Measurements from ENCODE around the gene IGF2BP3. TPM values are rescaled to one million over a fixed set of nuclear protein-coding genes. Genes with fewer than 3 reads are reported as not detected.

Gene IGF2BP3
- polyA plus RNA-seq, 1 donor (not counting 4 experiments of a cell fraction or from before 2014, with no cell fraction given), result 22.3 TPM

DNA sequence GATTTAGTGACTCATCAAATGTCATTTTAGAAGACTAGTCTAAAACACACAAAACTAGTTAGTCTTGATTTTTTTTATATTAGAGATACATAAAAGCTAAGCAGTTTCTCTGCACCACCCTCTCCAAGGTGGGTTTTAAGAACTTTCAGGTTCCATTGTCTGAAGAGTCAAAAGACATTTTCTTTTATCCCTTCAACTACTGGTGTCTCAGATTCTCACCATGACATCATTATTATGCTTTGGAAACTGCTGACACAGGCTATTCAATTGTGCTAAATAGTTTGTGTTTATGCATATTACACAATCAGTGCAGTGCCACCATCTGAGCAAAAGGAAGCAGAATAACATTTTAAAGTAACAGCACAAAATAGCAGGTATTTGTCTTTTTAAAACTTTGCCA lies 52.2 kb downstream of the IGF2BP3 start:
- Histone ChIP-seq H3K9ac (ENCODE audit: control insufficient read depth, extremely low read depth, insufficient read depth, low read length) (no peak overlapping the region), H3K9me3 (ENCODE audit: control insufficient read depth, low read depth, low read length) (no peaks in the 10 kb centered on the region), H3K36me3 (ENCODE audit: control insufficient read depth in 2 of 2, extremely low read depth in 1 of 2, insufficient read depth in 2 of 2, low read length in 2 of 2) (peaks cover 0 to 2% of the 10 kb centered on the region in 2 experiments), H3K4me3 (ENCODE audit: control insufficient read depth in 2 of 3, extremely low read depth in 1 of 3, insufficient read depth in 2 of 3, low read depth in 1 of 3, low read length in 3 of 3) (no peak overlapping the region), H3K4me1 (ENCODE audit: control insufficient read depth, extremely low read depth, insufficient read depth, low read length) (peaks cover 9% of the 10 kb centered on the region), H3K27me3 (ENCODE audit: control insufficient read depth, extremely low read depth, insufficient read depth, low read length) (no peaks in the 10 kb centered on the region), H2AFZ (ENCODE audit: control insufficient read depth, low read length) (no peak overlapping the region), H4K20me1 (ENCODE audit: control insufficient read depth, extremely low read depth, insufficient read depth, low read length) (no peaks in the 10 kb centered on the region), H3K9me1 (ENCODE audit: control insufficient read depth, extremely low read depth, insufficient read depth, low read length) (no peaks in the 10 kb centered on the region), H3K79me2 (ENCODE audit: control insufficient read depth, insufficient read depth, low read length) (no peaks in the 10 kb centered on the region), H3K27ac (ENCODE audit: control insufficient read depth, insufficient read depth, low read length) (no peak overlapping the region), H3K4me2 (ENCODE audit: control insufficient read depth, extremely low read depth, insufficient read depth, low read depth, low read length) (no peak overlapping the region)
- dilution Hi-C loops (cut with MboI; ENCODE audit: extremely low pct_ligation_motif_present, low sequenced_read_pairs), result no loop called here
- FAIRE-seq, result no peak
- DNase-seq (ENCODE audit: low read depth, low spot score), result no peak
- TF ChIP-seq, protein P1, sequence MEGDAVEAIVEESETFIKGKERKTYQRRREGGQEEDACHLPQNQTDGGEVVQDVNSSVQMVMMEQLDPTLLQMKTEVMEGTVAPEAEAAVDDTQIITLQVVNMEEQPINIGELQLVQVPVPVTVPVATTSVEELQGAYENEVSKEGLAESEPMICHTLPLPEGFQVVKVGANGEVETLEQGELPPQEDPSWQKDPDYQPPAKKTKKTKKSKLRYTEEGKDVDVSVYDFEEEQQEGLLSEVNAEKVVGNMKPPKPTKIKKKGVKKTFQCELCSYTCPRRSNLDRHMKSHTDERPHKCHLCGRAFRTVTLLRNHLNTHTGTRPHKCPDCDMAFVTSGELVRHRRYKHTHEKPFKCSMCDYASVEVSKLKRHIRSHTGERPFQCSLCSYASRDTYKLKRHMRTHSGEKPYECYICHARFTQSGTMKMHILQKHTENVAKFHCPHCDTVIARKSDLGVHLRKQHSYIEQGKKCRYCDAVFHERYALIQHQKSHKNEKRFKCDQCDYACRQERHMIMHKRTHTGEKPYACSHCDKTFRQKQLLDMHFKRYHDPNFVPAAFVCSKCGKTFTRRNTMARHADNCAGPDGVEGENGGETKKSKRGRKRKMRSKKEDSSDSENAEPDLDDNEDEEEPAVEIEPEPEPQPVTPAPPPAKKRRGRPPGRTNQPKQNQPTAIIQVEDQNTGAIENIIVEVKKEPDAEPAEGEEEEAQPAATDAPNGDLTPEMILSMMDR (optimal IDR thresholded peaks at IDR 0.05 in 1 of 3, IDR thresholded peaks at IDR 0.05 in 1 of 3, conservative IDR thresholded peaks at IDR 0.05 in 1 of 3; ENCODE audit: extremely low read depth in 1 of 3, insufficient read depth in 2 of 3, low read length in 3 of 3), result no peak
- TF ChIP-seq EZH2 (IDR thresholded peaks at IDR 0.05; ENCODE audit: low read length), result no peak

DNA sequence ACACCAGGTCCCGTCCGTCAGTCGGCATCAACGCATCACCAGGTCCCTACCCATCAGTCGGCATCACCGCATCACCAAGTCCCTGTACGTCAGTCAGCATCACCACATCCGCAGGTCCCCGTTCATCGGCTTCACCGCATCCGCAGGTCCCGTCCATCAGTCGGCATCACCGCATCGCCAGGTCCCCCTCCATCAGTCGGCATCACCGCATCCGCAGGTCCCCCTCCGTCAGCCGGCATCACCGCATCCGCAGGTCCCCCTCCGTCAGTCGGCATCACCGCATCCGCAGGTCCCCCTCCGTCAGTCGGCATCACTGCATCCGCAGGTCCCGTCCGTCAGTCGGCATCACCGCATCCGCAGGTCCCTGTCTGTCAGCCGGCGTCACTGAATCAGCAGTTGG lies 55.1 kb downstream of the IGF2BP3 start:
- dilution Hi-C loops (cut with MboI; ENCODE audit: extremely low pct_ligation_motif_present, low sequenced_read_pairs), result no loop called here
- peaks cover 9% of the 10 kb centered on the region for H3K4me1 ChIP-seq (ENCODE audit: control insufficient read depth, extremely low read depth, insufficient read depth, low read length)
- no peak for FAIRE-seq
- no peak overlapping the region for H2AFZ ChIP-seq (ENCODE audit: control insufficient read depth, low read length)
- no peak overlapping the region for H3K9ac ChIP-seq (ENCODE audit: control insufficient read depth, extremely low read depth, insufficient read depth, low read length)
- H3K79me2 ChIP-seq (ENCODE audit: control insufficient read depth, insufficient read depth, low read length), result no peaks in the 10 kb centered on the region
- no peaks in the 10 kb centered on the region for H3K27me3 ChIP-seq (ENCODE audit: control insufficient read depth, extremely low read depth, insufficient read depth, low read length)
- no peak overlapping the region for H3K4me3 ChIP-seq (ENCODE audit: control insufficient read depth in 2 of 3, extremely low read depth in 1 of 3, insufficient read depth in 2 of 3, low read depth in 1 of 3, low read length in 3 of 3)
- no peak for DNase-seq (ENCODE audit: low read depth, low spot score)
- peaks cover 0 to 2% of the 10 kb centered on the region in 2 experiments for H3K36me3 ChIP-seq (ENCODE audit: control insufficient read depth in 2 of 2, extremely low read depth in 1 of 2, insufficient read depth in 2 of 2, low read length in 2 of 2)
- no peaks in the 10 kb centered on the region for H3K9me1 ChIP-seq (ENCODE audit: control insufficient read depth, extremely low read depth, insufficient read depth, low read length)
- no peaks in the 10 kb centered on the region for H3K9me3 ChIP-seq (ENCODE audit: control insufficient read depth, low read depth, low read length)
- H4K20me1 ChIP-seq (ENCODE audit: control insufficient read depth, extremely low read depth, insufficient read depth, low read length), result no peaks in the 10 kb centered on the region
- no peak overlapping the region for H3K27ac ChIP-seq (ENCODE audit: control insufficient read depth, insufficient read depth, low read length)
- TF ChIP-seq, protein P1 (optimal IDR thresholded peaks at IDR 0.05 in 1 of 3, IDR thresholded peaks at IDR 0.05 in 1 of 3, conservative IDR thresholded peaks at IDR 0.05 in 1 of 3; ENCODE audit: extremely low read depth in 1 of 3, insufficient read depth in 2 of 3, low read length in 3 of 3), result no peak
- TF ChIP-seq EZH2 (IDR thresholded peaks at IDR 0.05; ENCODE audit: low read length), result no peak
- H3K4me2 ChIP-seq (ENCODE audit: control insufficient read depth, extremely low read depth, insufficient read depth, low read depth, low read length), result no peak overlapping the region

Measured in keratinocyte (primary cell).